Measurements from ENCODE around the gene ATP6V0A4.

GRCh38 chr7:138797715-138798320 lies at the start of gene ATP6V0A4, which contains the start of gene TMEM213:
- no peak for TF ChIP-seq REST (IDR thresholded peaks at IDR 0.05; ENCODE audit: insufficient read depth in 1 of 2, low read depth in 2 of 2, low read length in 2 of 2)
- no peak for TF ChIP-seq POLR2AphosphoS5 (IDR thresholded peaks at IDR 0.05; ENCODE audit: low read depth, low read length)
- no peak for TF ChIP-seq TAF1 (IDR thresholded peaks at IDR 0.05; ENCODE audit: borderline replicate concordance, insufficient read depth, low read length)
- no peak for TF ChIP-seq SIN3A (IDR thresholded peaks at IDR 0.05; ENCODE audit: borderline replicate concordance, insufficient read depth, low read length)
